OCI-LY3 (cell line): ENCODE results near the gene HAS3.

Source experiments
- H2AFZ ChIP-seq: fragments of 200-600, 300-600 bp; shearing (Covaris generic); 2 replicates; pipeline ENCODE4 v1.6.0; 2014; ENCODE audit warnings: antibody characterized with exemption, low read depth, low read length
- H3K27ac ChIP-seq: fragments of 200-600, 300-600 bp; sonication (generic); 2 replicates; pipeline ENCODE4 v1.5.1; 2014; ENCODE audit warnings: mild to moderate bottlenecking, low read length, moderate library complexity, mixed read lengths
- H3K27me3 ChIP-seq: fragments of 200-600, 300-600 bp; sonication (generic); 2 replicates; pipeline ENCODE4 v1.6.1; 2014; ENCODE audit warnings: low read depth, low read length, mixed read lengths
- H3K36me3 ChIP-seq: fragments of 200-600, 300-600 bp; sonication (generic); replicated peaks from 2 replicates; pipeline ENCODE3; 2014; ENCODE audit warnings: low read depth, low read length, mixed read lengths
- H3K4me1 ChIP-seq: fragments of 300-600, 200-600 bp; sonication (generic); 2 replicates; pipeline ENCODE4 v1.6.1; 2014; ENCODE audit warnings: low read length, mixed read lengths
- H3K4me2 ChIP-seq: fragments of 200-600, 300-600 bp; sonication (generic); 2 replicates; pipeline ENCODE4 v1.6.1; 2014; ENCODE audit warnings: low read length, mixed read lengths
- H3K4me3 ChIP-seq: fragments of 300-600, 200-600 bp; sonication (generic); 2 replicates; pipeline ENCODE4 v1.5.1; 2014; ENCODE audit warnings: antibody characterized with exemption, mild to moderate bottlenecking, low read length, moderate library complexity
- H3K79me2 ChIP-seq: fragments of 300-600, 200-600 bp; shearing (Covaris generic); 2 replicates; pipeline ENCODE4 v1.6.1; 2014; ENCODE audit warnings: mild to moderate bottlenecking, low read length, mixed read lengths
- H3K9ac ChIP-seq: fragments of 300-600, 200-600 bp; shearing (Covaris generic); 2 replicates; pipeline ENCODE4 v1.6.0; 2014; ENCODE audit warnings: mild to moderate bottlenecking, low read length, moderate library complexity
- H3K9me3 ChIP-seq: fragments of 200-600, 300-600 bp; shearing (Covaris generic); 2 replicates; pipeline ENCODE4 v1.6.1; 2014; ENCODE audit warnings: low read length, mixed read lengths; ENCODE audit not compliant: insufficient read depth
- H4K20me1 ChIP-seq: fragments of 200-600, 300-600 bp; sonication (generic); 2 replicates; pipeline ENCODE4 v1.6.1; 2016; ENCODE audit warnings: low read length, mixed read lengths; ENCODE audit not compliant: insufficient read depth
- CTCF ChIP-seq: fragments of 200-600, 300-600 bp; sonication (generic); IDR thresholded peaks from 2 replicates; pipeline ENCODE4 v1.5.1; 2014; ENCODE audit warnings: antibody characterized with exemption, low read length, low read depth
- EZH2phosphoT487 ChIP-seq: fragments of 200-600 bp; shearing (Covaris generic); IDR thresholded peaks from 2 replicates; pipeline ENCODE4 v1.6.1; 2018; ENCODE audit warnings: antibody characterized with exemption, mixed run types, low read depth

The HAS3 gene

DNA sequence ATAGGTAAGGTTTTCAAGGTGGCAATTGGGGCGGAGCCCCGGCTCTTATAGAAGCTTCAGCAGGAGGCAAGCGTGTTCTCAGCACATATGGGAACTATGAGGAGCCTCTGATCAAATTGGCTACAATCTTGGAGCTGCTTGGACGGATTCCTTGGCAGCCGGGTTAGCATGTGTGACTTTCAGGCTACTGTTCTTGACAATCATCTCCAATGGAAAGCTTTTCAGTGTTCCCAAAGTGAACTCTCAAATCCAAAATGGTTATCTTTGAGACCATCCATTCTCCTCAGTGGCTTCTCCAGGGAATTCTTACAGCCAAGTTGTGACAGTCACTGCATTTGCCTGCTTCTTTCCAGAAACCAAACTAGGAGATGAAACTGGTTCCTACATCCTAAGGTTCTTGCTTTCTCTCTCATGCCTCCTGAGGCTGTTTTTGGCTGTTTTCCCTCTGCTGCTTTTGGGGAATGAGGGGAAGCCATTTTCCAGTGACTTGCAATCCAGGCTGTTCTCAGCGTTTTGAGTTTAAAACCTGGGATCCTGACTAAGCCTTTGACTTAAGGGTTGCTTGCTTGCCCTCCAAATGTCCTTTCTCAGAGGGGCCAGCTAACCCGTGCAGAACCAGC lies 10.9 kb downstream of the HAS3 start:
- H3K79me2 ChIP-seq, result no peaks in the 10 kb centered on the region
- no peak overlapping the region for H3K27ac ChIP-seq
- H3K36me3 ChIP-seq, result peaks cover 23% of the 10 kb centered on the region
- TF ChIP-seq CTCF (no peak), EZH2phosphoT487 (no peak)
- H3K4me2 ChIP-seq, result no peak overlapping the region
- H4K20me1 ChIP-seq, result peaks cover 22% of the 10 kb centered on the region
- no peak overlapping the region for H2AFZ ChIP-seq
- no peaks in the 10 kb centered on the region for H3K27me3 ChIP-seq
- H3K4me3 ChIP-seq, result no peak overlapping the region
- no peak overlapping the region for H3K9ac ChIP-seq
- H3K9me3 ChIP-seq, result no peaks in the 10 kb centered on the region
- H3K4me1 ChIP-seq, result no peaks in the 10 kb centered on the region

DNA sequence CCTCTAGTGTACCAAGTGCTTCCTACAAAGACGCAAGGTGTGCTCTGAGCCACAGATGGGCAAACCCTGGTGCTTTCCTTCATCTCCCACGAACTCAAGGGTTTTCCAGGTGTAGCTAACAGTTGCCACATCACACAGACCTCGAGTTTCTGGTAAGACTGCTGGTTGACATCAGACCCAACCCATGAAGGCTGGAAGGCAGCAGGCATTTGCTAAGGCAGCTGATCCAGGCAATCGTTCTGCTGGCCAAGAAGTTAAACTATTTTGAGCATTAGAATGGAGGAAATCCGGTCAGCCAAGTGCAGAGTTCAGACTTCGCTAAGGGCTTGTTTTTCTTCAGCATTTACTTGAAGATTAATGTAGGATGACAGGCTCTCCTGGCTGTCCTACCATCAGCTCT lies 11.5 kb downstream of the HAS3 start:
- Histone ChIP-seq H3K4me2 (no peak overlapping the region), H3K4me3 (no peak overlapping the region), H3K9me3 (no peaks in the 10 kb centered on the region), H3K4me1 (no peaks in the 10 kb centered on the region), H2AFZ (no peak overlapping the region), H3K9ac (no peak overlapping the region), H3K79me2 (no peaks in the 10 kb centered on the region), H4K20me1 (peaks cover 22% of the 10 kb centered on the region), H3K36me3 (peaks cover 23% of the 10 kb centered on the region), H3K27me3 (no peaks in the 10 kb centered on the region), H3K27ac (no peak overlapping the region)
- TF ChIP-seq CTCF (no peak), EZH2phosphoT487 (no peak)

DNA sequence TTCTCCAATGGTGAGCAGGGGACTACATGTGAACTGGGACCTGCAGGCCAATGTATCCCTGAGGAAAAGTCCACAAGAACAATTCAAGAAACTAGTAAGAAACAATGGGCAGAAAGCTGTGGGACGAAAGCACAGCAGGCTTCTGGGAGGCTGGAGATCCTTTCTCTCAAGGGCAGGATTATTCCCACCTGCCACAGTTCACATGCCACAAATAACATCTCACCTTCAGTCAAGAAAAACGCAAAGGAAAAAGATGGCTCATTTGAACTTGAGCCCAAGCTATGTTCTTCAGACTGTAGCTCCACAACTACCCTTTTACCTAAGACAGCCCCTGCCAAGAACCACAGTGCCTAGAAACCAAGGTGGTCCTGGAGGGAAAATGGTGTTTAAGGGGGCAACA lies 13.0 kb downstream of the HAS3 start:
- Histone ChIP-seq H4K20me1 (peaks cover 11% of the 10 kb centered on the region), H3K79me2 (peaks cover 4% of the 10 kb centered on the region; the same call in 1 of the 2 replicates), H3K4me1 (no peaks in the 10 kb centered on the region), H3K4me2 (no peak overlapping the region), H3K9ac (no peak overlapping the region), H3K36me3 (peaks cover 26% of the 10 kb centered on the region), H3K27ac (no peak overlapping the region), H2AFZ (no peak overlapping the region), H3K4me3 (no peak overlapping the region), H3K9me3 (no peaks in the 10 kb centered on the region), H3K27me3 (no peaks in the 10 kb centered on the region)
- TF ChIP-seq EZH2phosphoT487, result no peak
- TF ChIP-seq CTCF, result no peak

- Histone ChIP-seq H3K79me2 (peaks cover 4% of the 10 kb centered on the region; the same call in 1 of the 2 replicates), H3K4me1 (no peaks in the 10 kb centered on the region), H3K9ac (no peak overlapping the region), H3K9me3 (no peaks in the 10 kb centered on the region), H3K4me2 (no peak overlapping the region), H3K4me3 (no peak overlapping the region), H3K27me3 (no peaks in the 10 kb centered on the region), H4K20me1 (peaks cover 10% of the 10 kb centered on the region), H3K27ac (no peak overlapping the region), H2AFZ (no peak overlapping the region), H3K36me3 (peaks cover 26% of the 10 kb centered on the region)
- no peak for TF ChIP-seq CTCF
- TF ChIP-seq EZH2phosphoT487, result no peak
Measured at GRCh38 chr16:69118994-69119393, 13.5 kb downstream of the HAS3 start.
